GM18951 (cell line): ENCODE results near the gene OR52E4.

Source experiments
- POLR2A ChIP-seq: IDR thresholded peaks from 4 replicates; pipeline ENCODE4 v1.6.1; 2011; ENCODE audit warnings: mild to moderate bottlenecking; ENCODE audit not compliant: insufficient read length, insufficient read depth; ENCODE audit errors: extremely low read depth
- in situ Hi-C: fragments of 300-500 bp; cut with MboI; formaldehyde crosslinking; loops from one replicate; pipeline ENCODE4 v1.12.0; 2022; ENCODE audit warnings: low sequenced_read_pairs, mixed read lengths, inconsistent platforms; ENCODE audit not compliant: unreplicated experiment

The OR52E4 gene

DNA sequence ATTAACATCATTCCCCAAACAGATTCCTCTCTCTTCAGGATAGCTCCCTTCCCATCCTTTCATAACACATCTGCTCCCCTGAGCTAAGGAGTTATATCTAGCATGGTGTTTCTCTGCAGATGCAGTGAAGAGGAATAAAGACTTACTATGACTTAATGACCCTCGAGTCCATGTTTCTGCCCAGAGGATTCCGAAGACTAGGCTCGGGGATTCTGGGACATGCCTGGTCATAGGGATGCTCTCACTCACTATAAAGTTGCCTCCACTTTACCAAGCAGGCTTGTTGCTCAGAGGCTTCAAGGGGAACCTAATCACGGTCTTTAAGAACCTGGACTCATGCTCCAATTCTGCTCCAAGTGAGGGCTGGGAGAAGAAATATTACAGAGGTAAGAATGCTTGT is at the start of gene OR52E4:
OR52E4 (plus strand) TSS at position 301 of the 400 bp plus-strand sequence. CDS start 3,664 bp downstream, outside the sequence.
- TF ChIP-seq POLR2A: no peak
- in situ Hi-C loops: no loop called here

DNA sequence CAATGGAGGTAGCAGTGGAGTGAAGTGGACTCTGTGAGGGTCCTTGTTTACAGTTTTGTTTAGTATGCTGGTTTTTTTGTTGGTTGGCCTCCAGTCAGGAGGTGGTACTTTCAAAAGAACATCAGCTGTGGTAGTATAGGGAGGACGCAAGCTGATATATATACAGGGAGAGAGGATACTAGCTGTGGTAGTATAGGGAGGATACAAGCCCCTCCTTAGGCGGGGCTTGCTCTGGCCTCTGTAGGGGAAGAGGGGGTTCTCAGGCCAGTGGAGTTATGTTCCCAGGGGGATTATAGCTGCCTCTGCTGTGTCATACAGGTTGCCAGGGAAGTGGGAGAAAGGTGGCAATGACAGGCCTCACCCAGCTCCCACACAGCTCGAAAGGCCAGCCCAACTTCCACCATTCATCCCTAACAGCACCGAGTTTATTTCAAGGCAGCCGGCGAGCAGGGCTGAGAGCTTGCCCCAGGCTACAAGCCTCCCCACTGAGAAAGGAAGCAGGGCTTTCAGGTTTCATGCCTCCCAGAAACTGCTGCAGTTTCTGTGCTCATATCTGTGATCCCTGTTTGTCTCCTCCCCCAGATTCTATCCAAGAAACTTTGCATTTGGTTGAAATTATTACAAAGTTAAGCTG is 49.1 kb upstream of the OR52E4 start:
- no peak for TF ChIP-seq POLR2A
- in situ Hi-C loops: no loop called here

DNA sequence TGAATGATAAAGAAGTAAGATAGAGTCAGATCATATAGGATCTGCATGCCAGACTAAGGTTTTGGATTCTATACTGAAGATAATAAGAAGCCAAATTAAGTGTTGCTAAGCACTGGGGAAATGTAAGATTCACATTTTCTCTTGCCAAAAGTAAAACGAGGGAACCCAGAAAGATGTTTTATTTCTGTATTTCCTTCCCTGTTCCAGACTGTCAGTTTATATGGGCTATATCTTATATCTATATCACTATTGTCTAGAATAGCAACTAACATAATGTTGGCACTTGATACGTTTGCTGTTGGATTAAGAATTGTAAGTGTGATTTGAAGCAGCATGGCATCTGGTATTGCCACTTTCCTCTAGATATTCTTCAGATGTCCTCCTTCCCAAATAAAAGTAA is 47.0 kb upstream of the OR52E4 start:
- in situ Hi-C loops: no loop called here
- TF ChIP-seq POLR2A: no peak

DNA sequence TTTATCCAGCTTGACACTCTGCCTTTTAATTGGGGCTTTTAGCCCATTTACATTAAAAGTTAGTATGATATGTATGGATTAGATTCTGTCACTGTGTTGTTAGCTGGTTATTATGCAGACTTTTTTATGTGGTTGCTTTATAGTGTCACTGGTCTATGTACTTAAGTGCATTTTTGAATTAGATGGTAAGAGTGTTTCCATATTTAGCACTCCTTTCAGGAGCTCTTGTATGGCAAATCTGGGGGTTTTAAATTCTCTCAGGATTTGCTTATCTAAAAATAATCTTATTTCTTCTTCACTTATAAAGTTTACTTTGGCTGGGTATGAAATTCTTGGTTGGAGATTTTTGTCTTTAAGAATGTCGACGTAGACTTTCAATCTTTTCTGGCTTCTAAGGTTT is 42.7 kb upstream of the OR52E4 start:
- no peak for TF ChIP-seq POLR2A
- in situ Hi-C loops: no loop called here

DNA sequence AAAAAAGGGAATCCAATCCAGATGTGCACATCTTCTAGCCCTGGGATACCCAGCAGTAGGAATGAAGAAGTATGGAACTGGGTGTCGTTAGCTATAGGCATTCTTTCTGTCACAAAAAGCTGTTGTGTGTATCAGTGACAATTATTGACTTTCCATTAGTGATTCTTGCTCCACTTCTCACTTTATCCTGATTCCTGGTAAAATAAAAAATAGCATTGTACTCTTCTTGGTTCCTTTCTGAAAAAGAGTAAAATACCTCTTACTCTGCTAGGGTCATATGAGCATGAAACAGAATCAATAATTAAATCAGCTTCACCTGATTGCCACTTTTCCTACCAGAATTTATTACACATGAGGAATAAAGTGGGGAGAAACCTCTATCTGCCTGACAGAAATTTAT is 38.6 kb upstream of the OR52E4 start, which contains the start of gene OR52E6:
OR52E6 (minus strand) TSS at position 101 of the 400 bp plus-strand sequence; CDS start at position 101, 0 bp downstream.
- TF ChIP-seq POLR2A: no peak
- in situ Hi-C loops: no loop called here

DNA sequence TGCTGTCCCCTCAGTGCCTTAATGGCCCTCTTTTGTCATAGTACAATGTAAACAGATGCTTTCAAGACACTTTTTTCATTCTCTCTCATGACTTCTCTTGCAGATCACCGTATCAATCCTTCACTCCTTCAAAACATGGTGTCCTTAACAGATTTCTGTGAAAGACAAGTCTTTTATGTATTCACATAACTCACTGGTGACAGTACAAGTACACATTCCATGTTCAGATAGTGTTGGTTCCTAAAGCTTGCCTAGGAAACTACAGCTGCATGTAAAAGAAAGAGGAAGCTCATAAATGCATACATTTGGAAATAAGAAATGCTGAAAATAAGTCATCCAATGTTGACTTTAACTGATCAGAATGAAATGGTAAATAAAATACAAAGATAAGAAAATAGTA is 33.7 kb upstream of the OR52E4 start:
- in situ Hi-C loops: no loop called here
- TF ChIP-seq POLR2A: no peak

DNA sequence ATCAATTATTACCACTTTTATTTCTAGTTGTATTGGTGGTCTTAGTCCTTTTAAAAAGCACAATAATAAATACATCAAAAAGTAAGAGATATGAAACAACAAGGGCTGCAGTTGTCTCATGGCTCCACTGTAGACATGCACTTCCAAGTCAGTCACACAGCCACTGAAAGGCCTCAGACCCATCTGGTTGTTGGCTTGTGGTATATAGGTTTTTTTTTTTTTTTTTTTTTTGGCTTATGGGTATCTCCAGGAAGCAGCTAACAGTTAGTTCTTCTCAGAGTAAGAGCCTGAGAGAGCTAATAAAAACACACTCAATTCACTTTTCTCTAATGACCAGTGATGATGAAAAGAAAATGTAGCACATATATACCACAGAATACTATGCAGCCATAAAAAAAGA is 32.7 kb upstream of the OR52E4 start:
- no peak for TF ChIP-seq POLR2A

DNA sequence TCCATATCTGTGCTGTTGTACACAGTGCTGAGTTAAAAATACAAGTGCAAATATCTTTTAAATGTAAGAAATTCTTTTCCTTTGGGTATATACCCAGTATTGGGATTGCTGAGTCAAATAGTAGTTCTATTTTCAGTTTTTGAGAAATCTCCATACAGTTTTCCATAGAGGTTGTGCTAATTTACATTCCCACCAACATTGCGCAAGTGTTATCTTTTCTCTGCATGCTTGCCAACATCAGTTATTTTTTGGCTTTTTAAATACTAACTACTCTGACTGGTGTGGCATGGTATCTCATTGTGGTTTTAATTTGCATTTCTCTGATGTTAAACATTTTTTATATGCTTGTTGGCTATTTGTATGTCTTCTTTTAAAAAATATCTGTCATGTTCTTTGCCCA is 29.4 kb upstream of the OR52E4 start:
- no peak for TF ChIP-seq POLR2A
- in situ Hi-C loops: no loop called here

More for the DNA sequence above, 32.7 kb upstream of the OR52E4 start:
- in situ Hi-C loops: no loop called here

DNA sequence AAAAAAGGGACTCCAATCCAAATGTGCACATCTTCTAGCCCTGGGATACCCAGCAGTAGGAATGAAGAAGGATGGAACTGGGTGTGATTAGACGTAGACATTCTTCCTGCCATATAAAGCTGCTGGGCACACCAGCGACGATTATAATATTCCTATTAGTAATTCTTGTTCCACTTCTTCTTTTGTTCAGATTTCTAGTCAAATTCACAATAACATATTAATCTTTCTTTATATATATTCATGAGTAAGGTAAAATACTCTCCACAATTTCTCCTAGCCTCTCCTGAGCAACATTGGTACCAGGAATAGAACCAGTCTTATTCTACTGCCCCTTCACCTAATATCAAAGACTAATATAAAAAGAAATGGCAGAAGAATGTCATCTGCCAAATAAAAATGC is 22.8 kb upstream of the OR52E4 start, which contains the start of gene OR52E8:
OR52E8 (minus strand) TSS at position 101 of the 400 bp plus-strand sequence; CDS start at position 101, 0 bp downstream.
- TF ChIP-seq POLR2A: no peak
- in situ Hi-C loops: no loop called here

DNA sequence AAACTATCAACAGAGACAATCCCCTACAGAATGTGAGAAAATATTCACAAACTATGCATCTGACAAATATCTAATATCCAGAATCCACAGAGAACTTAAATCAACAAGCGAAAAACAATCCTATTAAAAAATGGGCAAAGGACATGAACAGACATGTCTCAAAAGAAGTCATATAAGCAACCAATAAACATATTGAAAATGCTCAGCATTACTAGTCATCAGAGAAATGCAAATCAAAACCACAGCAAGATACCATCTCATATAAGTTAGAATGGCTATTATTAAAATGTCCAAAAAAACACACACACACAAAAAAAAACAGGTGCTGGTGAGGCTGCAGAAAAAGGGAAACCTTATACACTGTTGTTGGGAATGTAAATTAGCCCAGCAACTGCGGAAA is 14.6 kb upstream of the OR52E4 start:
- no peak for TF ChIP-seq POLR2A
- in situ Hi-C loops: no loop called here

DNA sequence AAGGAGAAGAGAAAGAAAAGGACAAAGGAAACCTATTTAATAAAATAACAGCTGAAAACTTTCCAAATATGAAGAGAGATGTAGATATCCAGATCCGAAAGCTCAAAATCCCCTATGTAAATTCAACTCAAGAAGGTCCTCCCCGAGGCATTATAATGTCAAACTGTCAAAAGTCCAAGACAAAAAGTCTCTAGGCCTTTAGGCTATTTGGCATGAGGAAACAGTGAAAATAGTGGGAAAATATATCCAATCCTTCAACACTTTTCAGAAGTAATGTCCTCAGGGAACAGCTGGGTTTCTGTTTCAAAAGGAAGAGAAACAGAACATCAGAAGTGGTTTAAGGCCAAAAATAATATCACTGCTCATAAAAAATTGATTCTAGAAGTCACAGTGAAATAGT is 1.9 kb upstream of the OR52E4 start:
- in situ Hi-C loops: no loop called here
- TF ChIP-seq POLR2A: no peak

DNA sequence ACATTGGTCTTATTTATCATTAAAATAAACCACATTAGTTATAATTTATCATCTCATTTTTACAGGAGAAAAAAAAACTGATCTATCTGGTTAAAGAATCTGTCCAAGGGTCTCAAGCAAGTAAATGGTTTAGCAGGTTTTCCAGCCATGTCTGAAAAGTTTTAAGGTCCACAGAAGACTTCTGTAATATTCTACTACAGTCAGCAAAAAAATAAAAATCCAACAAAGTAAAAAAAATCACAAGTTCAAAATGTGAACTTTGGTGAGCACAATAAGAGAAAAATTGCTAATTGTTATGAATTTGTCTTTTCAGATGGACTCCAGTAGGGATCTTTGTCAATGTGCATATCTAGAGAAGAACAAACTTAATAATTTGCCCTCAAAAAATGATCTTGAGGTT is 1.3 kb downstream of the OR52E4 start:
- no peak for TF ChIP-seq POLR2A
- in situ Hi-C loops: no loop called here

DNA sequence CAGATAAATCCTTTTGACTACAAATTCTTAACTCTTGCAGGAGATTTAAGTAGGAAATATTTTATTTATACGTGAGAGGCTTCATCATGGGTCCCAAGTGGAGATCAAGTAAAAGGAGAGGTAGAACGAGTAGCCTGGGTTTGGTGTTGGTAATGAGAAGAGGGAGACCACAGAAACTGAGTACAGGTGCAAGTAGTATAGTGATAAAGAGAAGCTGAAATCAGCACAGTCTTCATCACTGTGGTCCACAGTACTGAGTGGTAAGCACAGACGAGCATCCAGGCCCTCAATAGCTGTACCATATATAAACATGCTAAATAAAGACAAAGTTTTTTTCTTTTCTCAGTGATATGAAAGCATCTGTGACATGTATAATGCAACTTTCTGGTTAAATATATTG is 6.7 kb downstream of the OR52E4 start:
- TF ChIP-seq POLR2A: no peak
- in situ Hi-C loops: no loop called here

DNA sequence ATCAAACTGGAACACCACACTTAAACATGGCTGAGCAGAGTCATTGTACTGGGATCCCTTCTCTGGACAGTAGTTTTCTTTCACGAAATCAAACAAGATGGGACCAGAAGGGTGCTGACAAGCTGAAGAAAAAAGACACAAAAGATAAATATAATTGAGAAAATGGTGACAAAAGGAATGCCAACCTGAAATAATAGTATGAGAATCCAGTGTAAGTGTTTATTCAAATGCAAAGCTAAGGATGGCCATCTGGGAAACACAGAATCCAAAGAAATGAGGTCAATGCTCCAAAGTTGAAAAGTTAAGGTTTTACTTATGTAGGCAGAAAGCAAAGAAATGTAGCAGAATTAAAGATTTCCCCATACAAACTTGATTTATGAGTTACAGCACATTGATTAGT is 7.2 kb downstream of the OR52E4 start:
- TF ChIP-seq POLR2A: no peak

DNA sequence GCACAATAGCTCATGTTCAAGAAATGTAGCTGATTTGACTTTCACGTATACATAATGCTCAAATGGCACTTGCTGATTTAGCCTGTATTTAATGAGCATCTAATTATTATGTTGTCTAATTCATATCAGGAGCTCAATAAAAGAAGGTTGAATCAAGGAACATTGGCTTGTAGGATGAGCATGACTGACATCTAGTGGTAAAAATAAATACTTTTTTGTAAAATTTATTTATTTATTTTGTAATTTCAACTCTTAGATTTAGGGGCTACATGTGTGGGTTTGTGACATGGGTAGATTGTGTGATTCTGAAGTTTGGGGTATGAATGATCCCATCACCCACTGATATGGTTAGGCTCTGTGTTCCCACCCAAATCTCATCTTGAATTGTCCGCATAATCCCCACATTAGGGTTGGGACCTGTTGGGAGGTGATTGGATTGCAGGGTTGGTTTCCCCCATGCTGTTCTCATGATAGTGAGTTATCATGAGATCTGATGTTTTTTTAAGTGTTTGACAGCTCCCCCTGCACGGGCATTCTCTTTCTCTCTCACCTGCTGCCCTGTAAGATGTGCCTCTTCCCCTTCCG is 10.9 kb downstream of the OR52E4 start:
- no peak for TF ChIP-seq POLR2A
- in situ Hi-C loops: no loop called here

More for the DNA sequence above, 7.2 kb downstream of the OR52E4 start:
- in situ Hi-C loops: no loop called here

DNA sequence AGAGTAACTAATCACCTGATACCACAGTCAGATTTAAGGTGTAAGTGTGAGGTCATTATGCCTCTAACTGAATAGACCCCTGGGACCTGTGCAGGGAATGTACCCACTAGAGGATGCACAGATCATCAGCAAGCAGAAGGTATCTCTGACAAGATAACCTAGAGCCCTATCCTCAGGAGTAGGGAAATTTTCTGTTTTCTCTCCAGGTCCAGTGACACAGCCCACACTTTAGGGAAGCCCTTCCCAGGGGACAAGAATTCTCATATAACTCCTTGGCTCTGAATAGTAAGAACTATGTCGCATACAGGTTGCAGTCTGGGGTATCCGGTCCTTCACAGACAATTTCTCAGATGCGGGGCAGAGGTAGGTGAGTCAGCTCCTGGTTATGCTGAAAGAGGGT is 12.5 kb downstream of the OR52E4 start, which contains the start of gene OR52E5:
OR52E5 (plus strand) TSS at position 301 of the 400 bp plus-strand sequence. CDS start 7,569 bp downstream, outside the sequence.
- no peak for TF ChIP-seq POLR2A
- in situ Hi-C loops: no loop called here
